ENCODE results near the gene CPSF3.

- TF ChIP-seq MTA2 (IDR thresholded peaks at IDR 0.05; ENCODE audit: low read depth): no peak
- no peak for TF ChIP-seq MYNN (IDR thresholded peaks at IDR 0.05)
- no peak for TF ChIP-seq MYNN (CRISPR knock-in tag; IDR thresholded peaks at IDR 0.05)
- TF ChIP-seq HMBOX1 (IDR thresholded peaks at IDR 0.05): no peak
- TF ChIP-seq ZSCAN29 (IDR thresholded peaks at IDR 0.05): no peak
- TF ChIP-seq POLR3A (IDR thresholded peaks at IDR 0.05; ENCODE audit: borderline replicate concordance, extremely low read depth, insufficient read depth, insufficient read length): no peak
- no peak for TF ChIP-seq LEF1 (IDR thresholded peaks at IDR 0.05)
- TF ChIP-seq PHF8 (IDR thresholded peaks at IDR 0.05; ENCODE audit: borderline replicate concordance, low read length): no peak
- TF ChIP-seq, protein P1, sequence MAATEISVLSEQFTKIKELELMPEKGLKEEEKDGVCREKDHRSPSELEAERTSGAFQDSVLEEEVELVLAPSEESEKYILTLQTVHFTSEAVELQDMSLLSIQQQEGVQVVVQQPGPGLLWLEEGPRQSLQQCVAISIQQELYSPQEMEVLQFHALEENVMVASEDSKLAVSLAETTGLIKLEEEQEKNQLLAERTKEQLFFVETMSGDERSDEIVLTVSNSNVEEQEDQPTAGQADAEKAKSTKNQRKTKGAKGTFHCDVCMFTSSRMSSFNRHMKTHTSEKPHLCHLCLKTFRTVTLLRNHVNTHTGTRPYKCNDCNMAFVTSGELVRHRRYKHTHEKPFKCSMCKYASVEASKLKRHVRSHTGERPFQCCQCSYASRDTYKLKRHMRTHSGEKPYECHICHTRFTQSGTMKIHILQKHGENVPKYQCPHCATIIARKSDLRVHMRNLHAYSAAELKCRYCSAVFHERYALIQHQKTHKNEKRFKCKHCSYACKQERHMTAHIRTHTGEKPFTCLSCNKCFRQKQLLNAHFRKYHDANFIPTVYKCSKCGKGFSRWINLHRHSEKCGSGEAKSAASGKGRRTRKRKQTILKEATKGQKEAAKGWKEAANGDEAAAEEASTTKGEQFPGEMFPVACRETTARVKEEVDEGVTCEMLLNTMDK (IDR thresholded peaks at IDR 0.05; ENCODE audit: borderline replicate concordance, insufficient read depth, low read depth, low read length, poor library complexity, severe bottlenecking): no peak
- TF ChIP-seq ZNF12 (CRISPR knock-in tag; IDR thresholded peaks at IDR 0.05): no peak
- no peak for TF ChIP-seq EZH2 (IDR thresholded peaks at IDR 0.05; ENCODE audit: borderline replicate concordance, low read depth, low read length)
Observed at GRCh38 chr2:9473985-9474360, 50.5 kb downstream of the CPSF3 start.
